ENCODE results near the gene RNASEH2B. TPM values are rescaled to one million over a fixed set of nuclear protein-coding genes. Genes with fewer than 3 reads are reported as not detected.

RNASEH2B gene
- total RNA-seq, 2 experiments from 2014 or later, result 61.8 to 88.5 TPM

DNA sequence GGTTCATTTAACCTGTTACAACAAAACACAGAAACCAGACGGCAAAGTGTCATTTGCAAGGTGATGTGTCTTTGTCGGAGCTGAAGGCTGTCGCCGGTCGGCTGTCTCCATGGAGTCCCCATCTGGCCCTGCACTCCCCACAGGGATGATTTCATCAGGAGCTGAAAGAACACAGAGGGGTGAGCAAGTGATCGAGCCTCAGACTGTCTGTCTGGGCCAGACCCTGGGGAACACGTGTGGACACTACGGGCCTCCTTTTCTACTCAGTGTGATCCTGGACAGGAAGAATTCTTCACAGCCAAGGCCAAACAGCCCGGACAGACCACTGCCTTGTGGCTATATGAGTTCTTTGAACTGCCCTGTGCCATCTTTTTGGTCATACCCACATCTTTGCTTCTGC is 85.1 kb downstream of the RNASEH2B start:
- Mint-ChIP-seq H3K4me3 (no peak overlapping the region), H3K36me3 (ENCODE audit: low read depth) (no peaks in the 10 kb centered on the region), H3K27me3 (no peaks in the 10 kb centered on the region), H3K27ac (no peak overlapping the region), H3K9me3 (ENCODE audit: low read depth) (no peaks in the 10 kb centered on the region), H3K4me1 (peaks cover 18% of the 10 kb centered on the region)
- ATAC-seq (no peak), DNase-seq (no peak)
- ChIA-PET POLR2A (no interaction called here), CTCF (interaction anchor here (0.6 kb wide), 1 partner anchor 38 kb away, joined by 3 read pairs; no protein-coding TSS in a partner anchor)
- intact Hi-C loops (cut with DNase I, micrococcal nuclease), result no loop called here

GRCh38 chr13:50995854-50996253 is 86.3 kb downstream of the RNASEH2B start:
- no peaks in the 10 kb centered on the region for H3K9me3 Mint-ChIP-seq (ENCODE audit: low read depth)
- no peak overlapping the region for H3K4me3 Mint-ChIP-seq
- intact Hi-C loops (cut with DNase I, micrococcal nuclease), result no loop called here
- DNase-seq, result no peak
- peaks cover 16% of the 10 kb centered on the region for H3K4me1 Mint-ChIP-seq
- POLR2A ChIA-PET, result no interaction called here
- CTCF ChIA-PET, result no interaction called here
- no peak for ATAC-seq
- no peaks in the 10 kb centered on the region for H3K36me3 Mint-ChIP-seq (ENCODE audit: low read depth)
- H3K27ac Mint-ChIP-seq, result no peak overlapping the region
- H3K27me3 Mint-ChIP-seq, result no peaks in the 10 kb centered on the region

- CTCF ChIA-PET, result no interaction called here
- POLR2A ChIA-PET, result no interaction called here
- no peak overlapping the region for H3K4me3 Mint-ChIP-seq
- H3K4me1 Mint-ChIP-seq, result no peaks in the 10 kb centered on the region
- DNase-seq (no peak), ATAC-seq (no peak)
- H3K27ac Mint-ChIP-seq, result no peak overlapping the region
- intact Hi-C loops (cut with DNase I, micrococcal nuclease), result no loop called here
- no peaks in the 10 kb centered on the region for H3K9me3 Mint-ChIP-seq (ENCODE audit: low read depth)
- H3K36me3 Mint-ChIP-seq (ENCODE audit: low read depth), result no peaks in the 10 kb centered on the region
- no peaks in the 10 kb centered on the region for H3K27me3 Mint-ChIP-seq
These were observed 88.7 kb downstream of the RNASEH2B start for GRCh38 chr13:50998326-50998725.

DNA sequence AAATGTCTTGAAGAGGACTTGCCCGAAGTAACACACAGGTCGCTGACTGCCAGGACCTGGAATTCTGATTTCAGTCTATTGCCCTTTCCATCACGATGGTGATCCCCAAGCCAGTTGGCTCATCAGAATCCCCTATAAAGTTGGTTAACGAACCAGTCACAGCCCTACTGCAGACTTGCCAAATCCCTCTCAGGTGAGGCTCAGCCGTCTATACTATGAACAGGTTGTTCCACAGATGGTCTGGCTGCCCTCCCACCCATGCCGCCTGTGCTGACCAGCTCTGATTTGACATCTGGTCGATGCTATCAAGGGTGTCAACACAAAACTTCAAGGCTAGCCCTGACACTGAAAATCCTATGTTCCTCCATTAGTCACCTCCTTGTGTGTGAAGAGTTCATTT is 90.0 kb downstream of the RNASEH2B start:
- DNase-seq (no peak), ATAC-seq (no peak)
- Mint-ChIP-seq H3K9me3 (ENCODE audit: low read depth) (no peaks in the 10 kb centered on the region), H3K4me1 (no peaks in the 10 kb centered on the region), H3K4me3 (no peak overlapping the region), H3K27ac (no peak overlapping the region), H3K27me3 (peaks cover 6% of the 10 kb centered on the region), H3K36me3 (ENCODE audit: low read depth) (no peaks in the 10 kb centered on the region)
- ChIA-PET CTCF (no interaction called here), POLR2A (no interaction called here)
- intact Hi-C loops (cut with DNase I, micrococcal nuclease), result no loop called here

DNA sequence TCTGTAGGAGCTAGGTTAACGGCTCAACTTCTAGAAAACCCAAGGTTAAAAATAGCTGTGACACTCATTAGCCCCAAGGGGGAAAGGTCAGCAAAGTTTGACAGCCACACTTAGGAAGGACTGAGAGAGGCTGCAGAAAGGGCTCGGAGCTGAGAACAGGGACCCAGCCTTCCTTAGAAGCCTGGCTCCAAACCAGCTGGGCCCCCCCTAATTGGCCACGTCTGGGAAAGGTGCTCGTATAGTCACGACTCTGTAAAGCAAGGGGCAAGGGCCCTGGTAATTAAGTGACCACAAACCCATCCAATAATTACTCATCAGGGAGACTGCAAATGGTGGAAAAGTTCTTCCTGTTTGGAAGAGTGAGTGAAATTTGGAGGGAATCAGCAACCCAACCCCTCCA is 90.5 kb downstream of the RNASEH2B start:
- Mint-ChIP-seq H3K9me3 (ENCODE audit: low read depth) (no peaks in the 10 kb centered on the region), H3K36me3 (ENCODE audit: low read depth) (no peaks in the 10 kb centered on the region), H3K27me3 (peaks cover 7% of the 10 kb centered on the region), H3K4me1 (no peaks in the 10 kb centered on the region), H3K4me3 (no peak overlapping the region), H3K27ac (no peak overlapping the region)
- no peak for ATAC-seq
- intact Hi-C loops (cut with DNase I, micrococcal nuclease), result no loop called here
- DNase-seq, result no peak
- CTCF ChIA-PET, result no interaction called here
- POLR2A ChIA-PET, result no interaction called here

DNA sequence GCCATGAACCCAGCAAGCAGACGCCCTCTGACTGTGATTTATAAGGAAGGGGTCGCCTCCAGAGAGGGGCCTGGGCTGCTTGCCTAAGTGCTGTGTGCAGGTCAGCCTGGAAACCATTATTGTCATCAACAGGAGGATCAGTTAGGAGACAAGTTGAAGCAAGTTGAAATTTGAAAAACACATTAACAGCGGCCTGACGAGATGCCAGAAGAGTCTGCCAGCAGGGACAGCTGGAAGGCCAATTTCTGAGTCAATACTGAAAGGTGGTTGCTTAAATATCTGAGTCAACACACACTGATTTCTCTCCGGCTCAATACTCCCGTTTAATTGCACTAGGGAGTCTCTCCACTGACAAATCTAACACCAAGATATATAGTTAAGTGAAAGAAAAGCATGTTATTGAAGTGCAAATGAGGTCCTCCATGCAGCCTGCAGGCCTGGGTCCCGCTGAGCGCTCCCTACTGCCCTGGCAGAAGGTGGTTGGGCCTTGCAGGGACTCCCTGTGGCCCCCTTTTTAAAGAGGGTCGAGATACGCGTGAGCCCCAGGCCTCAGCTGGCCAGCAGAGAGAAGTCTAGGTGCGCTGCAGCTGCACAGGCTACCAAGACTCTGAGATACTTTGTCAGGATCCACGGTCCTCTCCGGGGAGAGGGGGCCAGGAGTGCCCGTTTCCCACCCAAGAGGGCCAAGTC is 91.1 kb downstream of the RNASEH2B start:
- DNase-seq, result no peak
- Mint-ChIP-seq H3K27ac (no peak overlapping the region), H3K27me3 (peaks cover 7% of the 10 kb centered on the region), H3K9me3 (ENCODE audit: low read depth) (no peaks in the 10 kb centered on the region), H3K36me3 (ENCODE audit: low read depth) (no peaks in the 10 kb centered on the region), H3K4me1 (no peaks in the 10 kb centered on the region), H3K4me3 (no peak overlapping the region)
- CTCF ChIA-PET, result no interaction called here
- intact Hi-C loops (cut with DNase I, micrococcal nuclease), result no loop called here
- POLR2A ChIA-PET, result no interaction called here
- no peak for ATAC-seq

GRCh38 chr13:51001335-51001734 is 91.7 kb downstream of the RNASEH2B start:
- no peak for DNase-seq
- H3K27ac Mint-ChIP-seq, result no peak overlapping the region
- no peaks in the 10 kb centered on the region for H3K36me3 Mint-ChIP-seq (ENCODE audit: low read depth)
- H3K27me3 Mint-ChIP-seq, result peaks cover 7% of the 10 kb centered on the region
- ATAC-seq, result no peak
- POLR2A ChIA-PET, result no interaction called here
- CTCF ChIA-PET, result no interaction called here
- intact Hi-C loops (cut with DNase I, micrococcal nuclease), result no loop called here
- no peaks in the 10 kb centered on the region for H3K9me3 Mint-ChIP-seq (ENCODE audit: low read depth)
- H3K4me3 Mint-ChIP-seq, result no peak overlapping the region
- H3K4me1 Mint-ChIP-seq, result no peaks in the 10 kb centered on the region

- CTCF ChIA-PET, result no interaction called here
- no peaks in the 10 kb centered on the region for H3K9me3 Mint-ChIP-seq (ENCODE audit: low read depth)
These were observed 93.1 kb downstream of the RNASEH2B start for GRCh38 chr13:51002736-51003135.

GRCh38 chr13:51003642-51004041 is 94.1 kb downstream of the RNASEH2B start:
- peaks cover 7% of the 10 kb centered on the region for H3K27me3 Mint-ChIP-seq
- no peak overlapping the region for H3K4me3 Mint-ChIP-seq
- ChIA-PET CTCF (no interaction called here), POLR2A (no interaction called here)
- H3K4me1 Mint-ChIP-seq, result no peaks in the 10 kb centered on the region
- no peaks in the 10 kb centered on the region for H3K9me3 Mint-ChIP-seq (ENCODE audit: low read depth)
- H3K36me3 Mint-ChIP-seq (ENCODE audit: low read depth), result no peaks in the 10 kb centered on the region
- DNase-seq (no peak), ATAC-seq (no peak)
- intact Hi-C loops (cut with DNase I, micrococcal nuclease), result no loop called here
- H3K27ac Mint-ChIP-seq, result no peak overlapping the region

More at GRCh38 chr13:51002736-51003135, 93.1 kb downstream of the RNASEH2B start:
- no peak overlapping the region for H3K27ac Mint-ChIP-seq
- ATAC-seq (no peak), DNase-seq (no peak)
- H3K27me3 Mint-ChIP-seq, result peaks cover 7% of the 10 kb centered on the region
- no peaks in the 10 kb centered on the region for H3K4me1 Mint-ChIP-seq
- H3K36me3 Mint-ChIP-seq (ENCODE audit: low read depth), result no peaks in the 10 kb centered on the region
- no peak overlapping the region for H3K4me3 Mint-ChIP-seq
- intact Hi-C loops (cut with DNase I, micrococcal nuclease), result no loop called here
- POLR2A ChIA-PET, result no interaction called here

GRCh38 chr13:51004111-51004865 is 94.7 kb downstream of the RNASEH2B start:
- Mint-ChIP-seq H3K36me3 (ENCODE audit: low read depth) (no peaks in the 10 kb centered on the region), H3K4me3 (no peak overlapping the region), H3K27me3 (peaks cover 7% of the 10 kb centered on the region), H3K9me3 (ENCODE audit: low read depth) (no peaks in the 10 kb centered on the region), H3K4me1 (no peaks in the 10 kb centered on the region), H3K27ac (no peak overlapping the region)
- no peak for DNase-seq
- ATAC-seq, result no peak
- intact Hi-C loops (cut with DNase I, micrococcal nuclease), result no loop called here
- POLR2A ChIA-PET, result no interaction called here
- CTCF ChIA-PET, result no interaction called here

- DNase-seq, result no peak
- Mint-ChIP-seq H3K4me3 (no peak overlapping the region), H3K36me3 (ENCODE audit: low read depth) (no peaks in the 10 kb centered on the region), H3K9me3 (ENCODE audit: low read depth) (no peaks in the 10 kb centered on the region), H3K27ac (no peak overlapping the region), H3K27me3 (peaks cover 7% of the 10 kb centered on the region), H3K4me1 (no peaks in the 10 kb centered on the region)
- ChIA-PET CTCF (no interaction called here), POLR2A (no interaction called here)
- no peak for ATAC-seq
- intact Hi-C loops (cut with DNase I, micrococcal nuclease), result no loop called here
These were observed 95.4 kb downstream of the RNASEH2B start for GRCh38 chr13:51004918-51005460.

DNA sequence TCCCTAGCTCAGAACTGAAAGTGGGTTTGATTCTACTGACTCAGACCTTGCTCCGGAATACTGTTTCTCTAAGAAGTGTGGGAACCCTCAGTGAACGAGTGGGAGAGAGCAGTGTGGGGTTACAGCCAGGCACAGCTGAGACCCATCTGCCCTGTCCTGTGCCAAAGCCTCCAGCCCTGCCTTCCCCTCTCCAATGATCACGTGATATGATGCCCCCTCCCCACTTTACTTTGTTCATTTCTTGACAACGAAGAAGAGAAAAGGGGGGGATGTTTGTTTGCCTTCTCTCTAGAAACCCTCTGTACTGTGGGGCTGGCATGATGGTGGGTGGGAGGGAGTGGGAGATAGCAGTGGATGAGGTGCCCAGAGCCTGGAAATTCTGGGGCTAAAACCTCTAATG is 96.0 kb downstream of the RNASEH2B start:
- POLR2A ChIA-PET, result no interaction called here
- Mint-ChIP-seq H3K9me3 (ENCODE audit: low read depth) (no peaks in the 10 kb centered on the region), H3K27me3 (peaks cover 7% of the 10 kb centered on the region), H3K4me3 (no peak overlapping the region), H3K27ac (no peak overlapping the region), H3K36me3 (ENCODE audit: low read depth) (no peaks in the 10 kb centered on the region), H3K4me1 (no peaks in the 10 kb centered on the region)
- DNase-seq (no peak), ATAC-seq (no peak)
- intact Hi-C loops (cut with DNase I, micrococcal nuclease), result no loop called here
- CTCF ChIA-PET, result interaction anchor here (0.6 kb wide), 1 partner anchor 147 kb away, joined by 3 read pairs; no protein-coding TSS in a partner anchor
